Activated naive CD8-positive, alpha-beta T cell treated with anti-CD3 and anti-CD28 coated beads, Interleukin-2, amount 10 ng/mL, durations not matched to agents 7 days and 5 days (primary cell): Measurements from ENCODE around the gene UACA. TPM values are rescaled to one million over a fixed set of nuclear protein-coding genes. Genes with fewer than 3 reads are reported as not detected.

Experiments
- ATAC-seq: fragments of 150-1000 bp; cut with Tn5 transposase; one replicate; pipeline ENCODE4 v1.10.0; 2021; ENCODE audit warnings: low read depth, moderate library complexity
- POLR2A ChIA-PET: fragments of 350-600 bp; sonication (Branson Sonifier 250); formaldehyde crosslinking; loops from one replicate; lab custom pipeline; 2021; ENCODE audit warnings: antibody characterized with exemption; lab: Charles Lee
- DNase-seq: peaks from one replicate; pipeline ENCODE4 v3.0.0; 2021
- H3K27ac Mint-ChIP-seq: one replicate; pipeline ENCODE4 v1.8.0; 2022; ENCODE audit warnings: mild to moderate bottlenecking, mixed read lengths
- H3K27me3 Mint-ChIP-seq: one replicate; pipeline ENCODE4 v1.8.0; 2022; ENCODE audit warnings: mild to moderate bottlenecking, moderate library complexity, mixed read lengths
- H3K36me3 Mint-ChIP-seq: one replicate; pipeline ENCODE4 v1.8.0; 2021; ENCODE audit warnings: mild to moderate bottlenecking, mixed read lengths
- H3K4me1 Mint-ChIP-seq: one replicate; pipeline ENCODE4 v1.8.0; 2021; ENCODE audit warnings: mixed read lengths
- H3K4me3 Mint-ChIP-seq: one replicate; pipeline ENCODE4 v1.8.0; 2022; ENCODE audit warnings: mild to moderate bottlenecking, moderate library complexity, mixed read lengths
- H3K9me3 Mint-ChIP-seq: one replicate; pipeline ENCODE4 v1.8.0; 2021; ENCODE audit warnings: mixed read lengths
- total RNA-seq, 2 experiments: library from RNA; stranded (reverse); gene quantifications; one replicate each; pipeline ENCODE4 v1.2.3, GENCODE V29; 2021

UACA gene
- total RNA-seq, 2 experiments from 2014 or later, result 2.8 TPM

GRCh38 chr15:70605606-70606410 lies 157.6 kb downstream of the UACA start:
- DNase-seq, result no peak
- Mint-ChIP-seq H3K27ac (no peak overlapping the region), H3K36me3 (no peaks in the 10 kb centered on the region), H3K4me1 (no peaks in the 10 kb centered on the region), H3K27me3 (peaks cover 15% of the 10 kb centered on the region), H3K4me3 (no peak overlapping the region), H3K9me3 (no peaks in the 10 kb centered on the region)
- POLR2A ChIA-PET, result no interaction called here
- no peak for ATAC-seq

- H3K36me3 Mint-ChIP-seq, result peaks cover 2% of the 10 kb centered on the region
- POLR2A ChIA-PET, result no interaction called here
Observed at GRCh38 chr15:70604666-70605315, 158.6 kb downstream of the UACA start.

More at GRCh38 chr15:70604666-70605315, 158.6 kb downstream of the UACA start:
- Mint-ChIP-seq H3K9me3 (peaks cover 1% of the 10 kb centered on the region), H3K4me1 (no peaks in the 10 kb centered on the region), H3K27ac (no peak overlapping the region), H3K4me3 (no peak overlapping the region), H3K27me3 (peaks cover 12% of the 10 kb centered on the region)
- ATAC-seq (no peak), DNase-seq (no peak)

Other genes starting within 250 kb of the UACA start
- gene LARP6, start 90.6 kb upstream of the UACA start, total RNA-seq, result not detected
- gene THAP10, start 128.9 kb upstream of the UACA start, total RNA-seq, result not detected
- not detected for gene LRRC49, start 129.3 kb upstream of the UACA start, total RNA-seq